GM23338 (cell line): ENCODE measurements around the gene SFI1. TPM values are rescaled to one million over a fixed set of nuclear protein-coding genes. Genes with fewer than 3 reads are reported as not detected.

Source experiments
- ATAC-seq: fragments of 200-7000 bp; cut with Tn5 transposase; 3 replicates; pipeline ENCODE4 v1.9.1; 2020
- DNase-seq: peaks from one replicate; pipeline ENCODE4 v3.0.0-alpha.2; 2015; ENCODE audit warnings: low spot score
- H2AFZ ChIP-seq: fragments of 200-600 bp; sonication (generic); 2 replicates; pipeline ENCODE4 v1.8.0; 2016; ENCODE audit warnings: antibody characterized with exemption, mild to moderate bottlenecking, moderate library complexity
- H3F3A ChIP-seq: fragments of 200-600 bp; sonication (generic); replicated peaks from 2 replicates; pipeline ENCODE4 v1.8.0; 2017; ENCODE audit warnings: antibody characterized with exemption, mixed run types, low read depth
- H3K27ac ChIP-seq: fragments of 200-600 bp; sonication (generic); 2 replicates; pipeline ENCODE4 v1.6.1; 2016; ENCODE audit warnings: low read depth
- H3K27me3 ChIP-seq: fragments of 200-600 bp; sonication (generic); 2 replicates; pipeline ENCODE4 v1.8.0; 2016; ENCODE audit warnings: mild to moderate bottlenecking, mixed run types, moderate library complexity; ENCODE audit not compliant: insufficient read depth
- H3K36me3 ChIP-seq: fragments of 200-600 bp; sonication (generic); 2 replicates; pipeline ENCODE4 v1.8.0; 2016; ENCODE audit warnings: mild to moderate bottlenecking; ENCODE audit not compliant: insufficient read depth
- H3K4me1 ChIP-seq: fragments of 200-600 bp; sonication (generic); 2 replicates; pipeline ENCODE4 v1.8.0; 2016; ENCODE audit warnings: mild to moderate bottlenecking, moderate library complexity; ENCODE audit not compliant: insufficient read depth
- H3K4me2 ChIP-seq: fragments of 200-600 bp; sonication (generic); 2 replicates; pipeline ENCODE4 v1.7.1; 2017; ENCODE audit warnings: mixed run types
- H3K4me3 ChIP-seq: fragments of 200-600 bp; sonication (generic); 2 replicates; pipeline ENCODE4 v1.6.1; 2016; ENCODE audit warnings: mixed run types
- H3K79me2 ChIP-seq: fragments of 200-600 bp; sonication (generic); replicated peaks from 2 replicates; pipeline ENCODE4 v1.8.0; 2017; ENCODE audit warnings: mild to moderate bottlenecking; ENCODE audit not compliant: insufficient read depth
- H3K9me2 ChIP-seq: fragments of 200-600 bp; sonication (generic); 2 replicates; pipeline ENCODE4 v1.8.0; 2017; ENCODE audit not compliant: insufficient read depth
- H4K20me1 ChIP-seq: fragments of 200-600 bp; sonication (generic); replicated peaks from 2 replicates; pipeline ENCODE4 v1.8.0; 2017; ENCODE audit warnings: mild to moderate bottlenecking; ENCODE audit not compliant: insufficient read depth
- H3K27ac Mint-ChIP-seq: 2 replicates; pipeline ENCODE4 v1.8.0; 2020; ENCODE audit warnings: inconsistent platforms, mild to moderate bottlenecking, moderate library complexity, mixed read lengths
- H3K27me3 Mint-ChIP-seq: 3 replicates; pipeline ENCODE4 v1.8.0; 2022; ENCODE audit warnings: low read depth, mild to moderate bottlenecking, moderate library complexity, mixed read lengths, inconsistent platforms; ENCODE audit not compliant: insufficient read depth, poor library complexity
- H3K36me3 Mint-ChIP-seq: 3 replicates; pipeline ENCODE4 v1.8.0; 2021; ENCODE audit warnings: low read depth, mild to moderate bottlenecking, inconsistent platforms, moderate library complexity, mixed read lengths
- H3K4me1 Mint-ChIP-seq: 3 replicates; pipeline ENCODE4 v1.8.0; 2020; ENCODE audit warnings: mild to moderate bottlenecking, inconsistent platforms, mixed read lengths
- H3K4me3 Mint-ChIP-seq: 3 replicates; pipeline ENCODE4 v1.8.0; 2021; ENCODE audit warnings: moderate library complexity, mild to moderate bottlenecking, inconsistent platforms, mixed read lengths
- H3K9me3 Mint-ChIP-seq: 3 replicates; pipeline ENCODE4 v1.8.0; 2020; ENCODE audit warnings: moderate library complexity, mild to moderate bottlenecking, inconsistent platforms, mixed read lengths
- EZH2 ChIP-seq: fragments of 200-600 bp; sonication (generic); IDR thresholded peaks from one replicate; pipeline ENCODE4 v1.8.0; 2017; ENCODE audit warnings: antibody characterized with exemption, mild to moderate bottlenecking, low read depth; ENCODE audit not compliant: unreplicated experiment
- EZH2phosphoT487 ChIP-seq: fragments of 200-600 bp; sonication (generic); IDR thresholded peaks from one replicate; pipeline ENCODE4 v1.8.1; 2018; ENCODE audit warnings: antibody characterized with exemption; ENCODE audit not compliant: unreplicated experiment
- JUNB ChIP-seq: IDR thresholded peaks from one replicate; pipeline ENCODE4 v1.6.1; 2016; ENCODE audit warnings: antibody characterized with exemption; ENCODE audit not compliant: unreplicated experiment
- NANOG ChIP-seq: IDR thresholded peaks from 2 replicates; pipeline ENCODE4 v1.6.1; 2016; ENCODE audit warnings: antibody characterized with exemption, borderline replicate concordance
- POLR2AphosphoS5 ChIP-seq: IDR thresholded peaks from 2 replicates; pipeline ENCODE4 v1.6.1; 2016; ENCODE audit warnings: antibody characterized with exemption, low read depth
- STAT1 ChIP-seq: IDR thresholded peaks from one replicate; pipeline ENCODE4 v1.6.1; 2016; ENCODE audit warnings: antibody characterized with exemption; ENCODE audit not compliant: unreplicated experiment
- ZNF114 ChIP-seq: fragments of 250-450 bp; sonication (Bioruptor Pico); IDR thresholded peaks from 2 replicates; pipeline ENCODE4 v1.5.0; 2020; ENCODE audit warnings: mild to moderate bottlenecking, moderate library complexity
- ZNF331 ChIP-seq: fragments of 250-450 bp; sonication (Bioruptor Pico); IDR thresholded peaks from 2 replicates; pipeline ENCODE4 v1.5.0; 2020; ENCODE audit warnings: low read depth, mild to moderate bottlenecking, moderate library complexity
- polyA plus RNA-seq: library from polyadenylated mRNA; unstranded; fragments of >200 nt; fragmentation: Nextera tagmentation; extraction: Ambion mirVana; gene quantifications from 2 replicates; pipeline ENCODE4 v1.2.1, GENCODE V29; 2016
- total RNA-seq: library from RNA; depleted of rRNA; stranded (reverse); fragments of >200 nt; shearing (Covaris generic); gene quantifications from 2 replicates; pipeline ENCODE4 v1.2.3, GENCODE V29; 2014
- TF ChIP-seq, protein P1 (sequence below): IDR thresholded peaks from one replicate; pipeline ENCODE4 v1.6.1; 2018; ENCODE audit warnings: antibody characterized with exemption; ENCODE audit not compliant: unreplicated experiment
- TF ChIP-seq, protein P2 (sequence below), 2 experiments: fragments of 200-600 bp in 1 of 2; sonication (generic) in 1 of 2; conservative IDR thresholded peaks; 2 replicates each; pipeline versions ENCODE4 v1.5.1 to v1.6.1; 2016 to 2017; ENCODE audit warnings: antibody characterized with exemption in 2 of 2, low read depth in 2 of 2, mild to moderate bottlenecking in 2 of 2, moderate library complexity in 1 of 2
- TF ChIP-seq, protein P3 (sequence below): IDR thresholded peaks from 2 replicates; pipeline ENCODE4 v1.6.1; 2016; ENCODE audit warnings: antibody characterized with exemption
- TF ChIP-seq, protein P4 (sequence below): fragments of 250-450 bp; sonication (Bioruptor Pico); IDR thresholded peaks from 2 replicates; pipeline ENCODE4 v1.5.0; 2020; ENCODE audit warnings: mild to moderate bottlenecking, moderate library complexity

SFI1 gene
- total and polyA plus RNA-seq, 2 experiments from 2014 or later: 16.7 to 25.6 TPM

DNA sequence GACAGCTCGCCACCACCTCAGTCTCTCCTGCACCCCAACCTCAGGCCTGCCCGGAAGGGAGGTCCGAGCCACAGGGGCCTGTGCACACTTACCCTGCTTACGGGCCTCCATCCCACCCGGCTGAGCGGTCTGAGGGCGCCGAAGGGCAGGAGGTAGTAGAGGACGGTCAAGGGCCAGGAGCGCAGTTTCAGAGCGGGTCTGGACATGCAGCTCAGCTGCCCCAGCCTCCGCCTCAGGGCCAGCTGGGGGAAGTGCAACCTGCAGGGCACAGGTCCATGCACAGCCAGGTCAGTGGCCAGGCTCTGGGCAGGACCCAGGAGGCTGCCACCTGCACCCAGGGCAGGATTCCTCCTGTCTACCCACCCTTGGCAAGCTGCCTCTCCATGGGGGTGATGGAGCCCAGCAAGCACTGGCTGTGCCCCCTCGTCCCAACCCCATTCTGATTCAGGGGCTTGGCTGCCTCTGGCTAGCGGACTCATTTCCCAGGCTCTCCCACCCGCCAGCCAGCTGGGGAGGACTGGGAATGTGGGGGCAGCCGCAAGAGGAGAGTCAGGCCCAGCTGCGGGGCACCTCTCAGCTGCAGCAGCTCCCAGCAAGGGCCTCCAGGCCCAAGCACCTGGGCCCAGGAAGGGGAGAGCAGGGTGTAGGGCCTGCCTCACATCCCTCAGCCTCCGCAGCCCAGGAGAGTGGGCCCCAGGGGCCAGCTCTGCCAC, 127.4 kb downstream of the SFI1 start:
- ATAC-seq: no peak
- Mint-ChIP-seq H3K27ac (peak overlapping the region; percentile 59; the same call in 1 of the 2 replicates), H3K4me3 (no peak overlapping the region), H3K36me3 (peaks cover 18% of the 10 kb centered on the region), H3K9me3 (no peaks in the 10 kb centered on the region), H3K27me3 (peaks cover 15% of the 10 kb centered on the region), H3K4me1 (peaks cover 35% of the 10 kb centered on the region)
- Histone ChIP-seq H4K20me1 (peaks cover 24% of the 10 kb centered on the region; the same call in 1 of the 2 replicates), H3F3A (peaks cover 6% of the 10 kb centered on the region), H3K9me2 (no peaks in the 10 kb centered on the region), H3K4me2 (no peak overlapping the region), H2AFZ (no peak overlapping the region), H3K27ac (no peak overlapping the region), H3K4me3 (no peak overlapping the region), H3K27me3 (no peaks in the 10 kb centered on the region), H3K4me1 (peaks cover 19% of the 10 kb centered on the region), H3K79me2 (peaks cover 49% of the 10 kb centered on the region), H3K36me3 (no peaks in the 10 kb centered on the region)
- no peak for DNase-seq
- TF ChIP-seq JUNB (no peak), ZNF114 (no peak), EZH2 (no peak), POLR2AphosphoS5 (no peak), NANOG (no peak), EZH2phosphoT487 (no peak), ZNF331 (CRISPR knock-in tag) (no peak), STAT1 (no peak)
- TF ChIP-seq, protein P1, sequence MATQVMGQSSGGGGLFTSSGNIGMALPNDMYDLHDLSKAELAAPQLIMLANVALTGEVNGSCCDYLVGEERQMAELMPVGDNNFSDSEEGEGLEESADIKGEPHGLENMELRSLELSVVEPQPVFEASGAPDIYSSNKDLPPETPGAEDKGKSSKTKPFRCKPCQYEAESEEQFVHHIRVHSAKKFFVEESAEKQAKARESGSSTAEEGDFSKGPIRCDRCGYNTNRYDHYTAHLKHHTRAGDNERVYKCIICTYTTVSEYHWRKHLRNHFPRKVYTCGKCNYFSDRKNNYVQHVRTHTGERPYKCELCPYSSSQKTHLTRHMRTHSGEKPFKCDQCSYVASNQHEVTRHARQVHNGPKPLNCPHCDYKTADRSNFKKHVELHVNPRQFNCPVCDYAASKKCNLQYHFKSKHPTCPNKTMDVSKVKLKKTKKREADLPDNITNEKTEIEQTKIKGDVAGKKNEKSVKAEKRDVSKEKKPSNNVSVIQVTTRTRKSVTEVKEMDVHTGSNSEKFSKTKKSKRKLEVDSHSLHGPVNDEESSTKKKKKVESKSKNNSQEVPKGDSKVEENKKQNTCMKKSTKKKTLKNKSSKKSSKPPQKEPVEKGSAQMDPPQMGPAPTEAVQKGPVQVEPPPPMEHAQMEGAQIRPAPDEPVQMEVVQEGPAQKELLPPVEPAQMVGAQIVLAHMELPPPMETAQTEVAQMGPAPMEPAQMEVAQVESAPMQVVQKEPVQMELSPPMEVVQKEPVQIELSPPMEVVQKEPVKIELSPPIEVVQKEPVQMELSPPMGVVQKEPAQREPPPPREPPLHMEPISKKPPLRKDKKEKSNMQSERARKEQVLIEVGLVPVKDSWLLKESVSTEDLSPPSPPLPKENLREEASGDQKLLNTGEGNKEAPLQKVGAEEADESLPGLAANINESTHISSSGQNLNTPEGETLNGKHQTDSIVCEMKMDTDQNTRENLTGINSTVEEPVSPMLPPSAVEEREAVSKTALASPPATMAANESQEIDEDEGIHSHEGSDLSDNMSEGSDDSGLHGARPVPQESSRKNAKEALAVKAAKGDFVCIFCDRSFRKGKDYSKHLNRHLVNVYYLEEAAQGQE: no peak
- TF ChIP-seq, protein P2, sequence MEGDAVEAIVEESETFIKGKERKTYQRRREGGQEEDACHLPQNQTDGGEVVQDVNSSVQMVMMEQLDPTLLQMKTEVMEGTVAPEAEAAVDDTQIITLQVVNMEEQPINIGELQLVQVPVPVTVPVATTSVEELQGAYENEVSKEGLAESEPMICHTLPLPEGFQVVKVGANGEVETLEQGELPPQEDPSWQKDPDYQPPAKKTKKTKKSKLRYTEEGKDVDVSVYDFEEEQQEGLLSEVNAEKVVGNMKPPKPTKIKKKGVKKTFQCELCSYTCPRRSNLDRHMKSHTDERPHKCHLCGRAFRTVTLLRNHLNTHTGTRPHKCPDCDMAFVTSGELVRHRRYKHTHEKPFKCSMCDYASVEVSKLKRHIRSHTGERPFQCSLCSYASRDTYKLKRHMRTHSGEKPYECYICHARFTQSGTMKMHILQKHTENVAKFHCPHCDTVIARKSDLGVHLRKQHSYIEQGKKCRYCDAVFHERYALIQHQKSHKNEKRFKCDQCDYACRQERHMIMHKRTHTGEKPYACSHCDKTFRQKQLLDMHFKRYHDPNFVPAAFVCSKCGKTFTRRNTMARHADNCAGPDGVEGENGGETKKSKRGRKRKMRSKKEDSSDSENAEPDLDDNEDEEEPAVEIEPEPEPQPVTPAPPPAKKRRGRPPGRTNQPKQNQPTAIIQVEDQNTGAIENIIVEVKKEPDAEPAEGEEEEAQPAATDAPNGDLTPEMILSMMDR (conservative IDR thresholded peaks at IDR 0.05; ENCODE audit: low read depth in 2 of 2): no peak
- TF ChIP-seq, protein P3, sequence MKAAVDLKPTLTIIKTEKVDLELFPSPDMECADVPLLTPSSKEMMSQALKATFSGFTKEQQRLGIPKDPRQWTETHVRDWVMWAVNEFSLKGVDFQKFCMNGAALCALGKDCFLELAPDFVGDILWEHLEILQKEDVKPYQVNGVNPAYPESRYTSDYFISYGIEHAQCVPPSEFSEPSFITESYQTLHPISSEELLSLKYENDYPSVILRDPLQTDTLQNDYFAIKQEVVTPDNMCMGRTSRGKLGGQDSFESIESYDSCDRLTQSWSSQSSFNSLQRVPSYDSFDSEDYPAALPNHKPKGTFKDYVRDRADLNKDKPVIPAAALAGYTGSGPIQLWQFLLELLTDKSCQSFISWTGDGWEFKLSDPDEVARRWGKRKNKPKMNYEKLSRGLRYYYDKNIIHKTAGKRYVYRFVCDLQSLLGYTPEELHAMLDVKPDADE: no peak
- TF ChIP-seq, protein P4, sequence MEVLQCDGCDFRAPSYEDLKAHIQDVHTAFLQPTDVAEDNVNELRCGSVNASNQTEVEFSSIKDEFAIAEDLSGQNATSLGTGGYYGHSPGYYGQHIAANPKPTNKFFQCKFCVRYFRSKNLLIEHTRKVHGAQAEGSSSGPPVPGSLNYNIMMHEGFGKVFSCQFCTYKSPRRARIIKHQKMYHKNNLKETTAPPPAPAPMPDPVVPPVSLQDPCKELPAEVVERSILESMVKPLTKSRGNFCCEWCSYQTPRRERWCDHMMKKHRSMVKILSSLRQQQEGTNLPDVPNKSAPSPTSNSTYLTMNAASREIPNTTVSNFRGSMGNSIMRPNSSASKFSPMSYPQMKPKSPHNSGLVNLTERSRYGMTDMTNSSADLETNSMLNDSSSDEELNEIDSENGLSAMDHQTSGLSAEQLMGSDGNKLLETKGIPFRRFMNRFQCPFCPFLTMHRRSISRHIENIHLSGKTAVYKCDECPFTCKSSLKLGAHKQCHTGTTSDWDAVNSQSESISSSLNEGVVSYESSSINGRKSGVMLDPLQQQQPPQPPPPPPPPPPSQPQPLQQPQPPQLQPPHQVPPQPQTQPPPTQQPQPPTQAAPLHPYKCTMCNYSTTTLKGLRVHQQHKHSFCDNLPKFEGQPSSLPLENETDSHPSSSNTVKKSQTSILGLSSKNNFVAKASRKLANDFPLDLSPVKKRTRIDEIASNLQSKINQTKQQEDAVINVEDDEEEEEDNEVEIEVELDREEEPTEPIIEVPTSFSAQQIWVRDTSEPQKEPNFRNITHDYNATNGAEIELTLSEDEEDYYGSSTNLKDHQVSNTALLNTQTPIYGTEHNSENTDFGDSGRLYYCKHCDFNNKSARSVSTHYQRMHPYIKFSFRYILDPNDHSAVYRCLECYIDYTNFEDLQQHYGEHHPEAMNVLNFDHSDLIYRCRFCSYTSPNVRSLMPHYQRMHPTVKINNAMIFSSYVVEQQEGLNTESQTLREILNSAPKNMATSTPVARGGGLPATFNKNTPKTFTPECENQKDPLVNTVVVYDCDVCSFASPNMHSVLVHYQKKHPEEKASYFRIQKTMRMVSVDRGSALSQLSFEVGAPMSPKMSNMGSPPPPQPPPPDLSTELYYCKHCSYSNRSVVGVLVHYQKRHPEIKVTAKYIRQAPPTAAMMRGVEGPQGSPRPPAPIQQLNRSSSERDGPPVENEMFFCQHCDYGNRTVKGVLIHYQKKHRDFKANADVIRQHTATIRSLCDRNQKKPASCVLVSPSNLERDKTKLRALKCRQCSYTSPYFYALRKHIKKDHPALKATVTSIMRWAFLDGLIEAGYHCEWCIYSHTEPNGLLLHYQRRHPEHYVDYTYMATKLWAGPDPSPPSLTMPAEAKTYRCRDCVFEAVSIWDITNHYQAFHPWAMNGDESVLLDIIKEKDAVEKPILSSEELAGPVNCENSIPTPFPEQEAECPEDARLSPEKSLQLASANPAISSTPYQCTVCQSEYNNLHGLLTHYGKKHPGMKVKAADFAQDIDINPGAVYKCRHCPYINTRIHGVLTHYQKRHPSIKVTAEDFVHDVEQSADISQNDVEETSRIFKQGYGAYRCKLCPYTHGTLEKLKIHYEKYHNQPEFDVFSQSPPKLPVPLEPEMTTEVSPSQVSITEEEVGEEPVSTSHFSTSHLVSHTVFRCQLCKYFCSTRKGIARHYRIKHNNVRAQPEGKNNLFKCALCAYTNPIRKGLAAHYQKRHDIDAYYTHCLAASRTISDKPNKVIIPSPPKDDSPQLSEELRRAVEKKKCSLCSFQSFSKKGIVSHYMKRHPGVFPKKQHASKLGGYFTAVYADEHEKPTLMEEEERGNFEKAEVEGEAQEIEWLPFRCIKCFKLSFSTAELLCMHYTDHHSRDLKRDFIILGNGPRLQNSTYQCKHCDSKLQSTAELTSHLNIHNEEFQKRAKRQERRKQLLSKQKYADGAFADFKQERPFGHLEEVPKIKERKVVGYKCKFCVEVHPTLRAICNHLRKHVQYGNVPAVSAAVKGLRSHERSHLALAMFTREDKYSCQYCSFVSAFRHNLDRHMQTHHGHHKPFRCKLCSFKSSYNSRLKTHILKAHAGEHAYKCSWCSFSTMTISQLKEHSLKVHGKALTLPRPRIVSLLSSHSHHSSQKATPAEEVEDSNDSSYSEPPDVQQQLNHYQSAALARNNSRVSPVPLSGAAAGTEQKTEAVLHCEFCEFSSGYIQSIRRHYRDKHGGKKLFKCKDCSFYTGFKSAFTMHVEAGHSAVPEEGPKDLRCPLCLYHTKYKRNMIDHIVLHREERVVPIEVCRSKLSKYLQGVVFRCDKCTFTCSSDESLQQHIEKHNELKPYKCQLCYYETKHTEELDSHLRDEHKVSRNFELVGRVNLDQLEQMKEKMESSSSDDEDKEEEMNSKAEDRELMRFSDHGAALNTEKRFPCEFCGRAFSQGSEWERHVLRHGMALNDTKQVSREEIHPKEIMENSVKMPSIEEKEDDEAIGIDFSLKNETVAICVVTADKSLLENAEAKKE (CRISPR knock-in tag): no peak
